SJCRH30 (cell line): ENCODE results near the gene PLPP4. TPM values are rescaled to one million over a fixed set of nuclear protein-coding genes. Genes with fewer than 3 reads are reported as not detected.
"Not testable (repeated sequence)": the region's sequence is repeated elsewhere in the genome, so short reads cannot be mapped to it uniquely, and the experiment has no call there.

Source experiments
- DNase-seq, 2 experiments: peaks; one replicate each; pipeline ENCODE4 v3.0.0-alpha.2; 2015 to 2020
- H3K27ac ChIP-seq: fragments of 250-450 bp; sonication (Bioruptor Pico); 2 replicates; pipeline ENCODE4 v1.5.1; 2020; ENCODE audit warnings: mild to moderate bottlenecking, moderate library complexity
- H3K27me3 ChIP-seq: fragments of 250-450 bp; sonication (Bioruptor Pico); 2 replicates; pipeline ENCODE4 v1.5.1; 2020; ENCODE audit warnings: mild to moderate bottlenecking, moderate library complexity
- H3K36me3 ChIP-seq: fragments of 250-450 bp; sonication (Bioruptor Pico); 2 replicates; pipeline ENCODE4 v1.5.1; 2020; ENCODE audit warnings: mild to moderate bottlenecking, moderate library complexity
- H3K4me1 ChIP-seq: fragments of 250-450 bp; sonication (Bioruptor Pico); 2 replicates; pipeline ENCODE4 v1.5.1; 2020; ENCODE audit warnings: mild to moderate bottlenecking, moderate library complexity
- H3K4me3 ChIP-seq: fragments of 250-450 bp; sonication (Bioruptor Pico); 2 replicates; pipeline ENCODE4 v1.5.1; 2020; ENCODE audit warnings: mild to moderate bottlenecking, moderate library complexity
- H3K9me3 ChIP-seq: fragments of 250-450 bp; sonication (Bioruptor Pico); replicated peaks from 2 replicates; pipeline ENCODE4 v1.5.1; 2020; ENCODE audit warnings: mild to moderate bottlenecking, moderate library complexity
- total RNA-seq: library from RNA; depleted of rRNA; stranded (reverse); fragments of >200 nt; shearing (Covaris generic); gene quantifications from 2 replicates; pipeline ENCODE4 v1.2.3, GENCODE V29; 2014

The PLPP4 gene
- total RNA-seq, 1 experiment from 2014 or later = 0.12 TPM

DNA sequence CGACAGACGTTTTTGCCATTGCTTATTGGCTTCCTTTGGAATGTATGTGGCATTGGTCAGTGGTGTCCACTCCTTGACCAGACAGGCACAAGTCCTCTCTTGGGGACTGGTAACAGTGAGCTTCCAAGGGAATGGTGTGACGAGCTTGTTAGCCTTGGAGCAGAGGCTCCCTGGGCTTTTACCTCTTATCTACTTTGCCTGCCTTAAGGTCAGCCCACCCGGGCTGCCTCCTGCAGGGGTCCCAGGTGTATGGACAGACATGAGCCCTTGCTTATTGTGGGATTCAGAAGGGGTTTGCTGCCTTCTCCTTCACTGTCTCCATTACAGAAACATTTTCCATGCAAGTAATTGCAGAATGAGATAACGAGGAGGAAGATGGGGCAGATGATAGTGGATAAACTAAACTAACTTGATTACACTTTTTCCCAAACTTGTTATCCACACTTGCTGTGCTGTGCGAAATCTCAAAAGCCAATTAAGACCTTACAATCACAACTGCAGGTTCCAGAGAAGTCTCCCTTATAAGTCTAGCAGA lies 29.7 kb downstream of the PLPP4 start:
- H3K9me3 ChIP-seq = no peaks in the 10 kb centered on the region
- no peaks in the 10 kb centered on the region for H3K4me1 ChIP-seq
- no peak for DNase-seq
- no peak overlapping the region for H3K4me3 ChIP-seq
- H3K36me3 ChIP-seq = no peaks in the 10 kb centered on the region
- H3K27me3 ChIP-seq = no peaks in the 10 kb centered on the region
- H3K27ac ChIP-seq = no peak overlapping the region

- no peak for DNase-seq
- H3K27me3 ChIP-seq = peaks cover 3% of the 10 kb centered on the region
- H3K9me3 ChIP-seq = no peaks in the 10 kb centered on the region
- H3K4me1 ChIP-seq = no peaks in the 10 kb centered on the region
- H3K4me3 ChIP-seq = no peak overlapping the region
- H3K27ac ChIP-seq = no peak overlapping the region
- no peaks in the 10 kb centered on the region for H3K36me3 ChIP-seq
Observed at GRCh38 chr10:120490288-120490687, 33.3 kb downstream of the PLPP4 start.

- Histone ChIP-seq H3K4me1 (no peaks in the 10 kb centered on the region), H3K36me3 (no peaks in the 10 kb centered on the region), H3K4me3 (no peak overlapping the region), H3K9me3 (no peaks in the 10 kb centered on the region), H3K27me3 (peaks cover 3% of the 10 kb centered on the region), H3K27ac (no peak overlapping the region)
- DNase-seq = no peak
Observed at GRCh38 chr10:120492346-120492745, 35.3 kb downstream of the PLPP4 start.

- Histone ChIP-seq H3K4me3 (no peak overlapping the region), H3K9me3 (no peaks in the 10 kb centered on the region), H3K4me1 (no peaks in the 10 kb centered on the region), H3K27me3 (peaks cover 3% of the 10 kb centered on the region), H3K36me3 (no peaks in the 10 kb centered on the region), H3K27ac (no peak overlapping the region)
- no peak for DNase-seq
Observed at GRCh38 chr10:120493411-120494312, 36.6 kb downstream of the PLPP4 start.

DNA sequence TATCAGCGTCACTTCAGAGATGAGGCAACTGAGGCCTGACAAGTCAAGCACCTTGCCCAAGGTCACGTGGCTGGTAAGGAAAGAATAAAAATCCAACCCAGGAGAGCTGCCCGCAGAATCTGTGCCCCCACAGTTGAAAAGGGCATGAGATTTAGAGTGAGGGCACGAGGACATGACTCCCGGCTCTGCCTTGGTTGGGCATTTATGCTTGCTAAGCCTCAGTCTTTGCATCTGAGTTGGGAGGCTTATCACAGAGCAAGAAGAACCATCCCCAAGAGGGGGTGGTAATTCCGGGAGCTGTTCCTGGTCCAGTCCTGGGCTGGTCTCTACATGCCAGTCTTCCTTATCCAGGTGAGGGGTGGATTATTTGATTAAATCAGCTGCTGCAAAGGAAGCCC lies 37.3 kb downstream of the PLPP4 start:
- no peaks in the 10 kb centered on the region for H3K9me3 ChIP-seq
- peaks cover 3% of the 10 kb centered on the region for H3K27me3 ChIP-seq
- no peak for DNase-seq
- H3K27ac ChIP-seq = no peak overlapping the region
- H3K4me3 ChIP-seq = no peak overlapping the region
- no peaks in the 10 kb centered on the region for H3K4me1 ChIP-seq
- H3K36me3 ChIP-seq = no peaks in the 10 kb centered on the region

DNA sequence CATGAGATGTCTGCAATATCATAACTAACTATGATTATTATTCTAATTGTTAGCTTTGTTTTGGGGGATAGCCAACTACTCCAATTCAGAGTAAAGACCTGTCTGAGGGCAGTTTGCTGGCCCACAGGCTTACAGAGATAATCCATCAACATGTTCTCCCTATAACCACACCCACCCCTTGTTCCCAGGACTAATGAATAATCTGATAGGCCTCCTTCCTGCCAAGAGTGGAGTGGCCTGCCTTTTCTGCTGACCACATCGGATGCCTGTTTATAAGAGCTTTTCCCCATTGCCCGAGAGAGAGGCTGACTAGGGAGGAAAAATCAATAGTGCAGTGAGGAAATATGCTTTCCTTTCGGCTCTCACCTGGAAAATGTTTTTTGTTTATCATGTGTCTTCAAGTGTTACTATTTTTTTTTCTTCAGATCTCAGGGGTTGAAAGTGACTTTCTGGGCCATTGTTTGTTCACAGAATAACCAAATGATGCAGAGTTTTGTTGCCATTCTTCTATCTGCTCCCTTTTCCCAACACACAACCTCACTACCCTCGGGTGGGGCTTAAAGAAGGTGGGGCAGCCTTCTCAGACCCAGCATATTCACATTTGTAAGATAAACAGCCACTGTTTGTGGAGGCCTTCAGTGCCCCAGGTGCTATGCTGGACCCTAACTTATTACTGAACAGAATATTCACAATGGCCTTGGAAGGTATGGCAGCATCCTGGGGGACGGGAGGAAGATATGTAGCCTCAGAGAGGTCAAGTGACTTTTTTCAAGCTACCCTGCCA lies 38.4 kb downstream of the PLPP4 start:
- H3K36me3 ChIP-seq = no peaks in the 10 kb centered on the region
- peaks cover 3% of the 10 kb centered on the region for H3K27me3 ChIP-seq
- no peaks in the 10 kb centered on the region for H3K9me3 ChIP-seq
- H3K27ac ChIP-seq = no peak overlapping the region
- H3K4me1 ChIP-seq = no peaks in the 10 kb centered on the region
- DNase-seq = no peak
- no peak overlapping the region for H3K4me3 ChIP-seq

- H3K4me1 ChIP-seq = no peaks in the 10 kb centered on the region
- no peaks in the 10 kb centered on the region for H3K9me3 ChIP-seq
- H3K4me3 ChIP-seq = no peak overlapping the region
- DNase-seq = no peak
- H3K36me3 ChIP-seq = no peaks in the 10 kb centered on the region
- peaks cover 3% of the 10 kb centered on the region; the same call in 1 of the 2 replicates for H3K27me3 ChIP-seq
- H3K27ac ChIP-seq = no peak overlapping the region
Observed at GRCh38 chr10:120499883-120500282, 42.9 kb downstream of the PLPP4 start.

GRCh38 chr10:120503689-120504088 lies 46.7 kb downstream of the PLPP4 start:
- no peak overlapping the region for H3K27ac ChIP-seq
- no peak overlapping the region for H3K4me3 ChIP-seq
- no peaks in the 10 kb centered on the region; the same call in 1 of the 2 replicates for H3K4me1 ChIP-seq
- DNase-seq = no peak
- 0 out of 2 replicates have a peak, but pooled peaks cover 3% of the 10 kb centered on the region for H3K27me3 ChIP-seq
- no peaks in the 10 kb centered on the region for H3K9me3 ChIP-seq
- no peaks in the 10 kb centered on the region for H3K36me3 ChIP-seq

GRCh38 chr10:120504227-120504626 lies 47.2 kb downstream of the PLPP4 start:
- not testable (repeated sequence) for H3K4me3 ChIP-seq, H3K4me1 ChIP-seq, H3K27me3 ChIP-seq, H3K9me3 ChIP-seq, H3K36me3 ChIP-seq, H3K27ac ChIP-seq, DNase-seq

DNA sequence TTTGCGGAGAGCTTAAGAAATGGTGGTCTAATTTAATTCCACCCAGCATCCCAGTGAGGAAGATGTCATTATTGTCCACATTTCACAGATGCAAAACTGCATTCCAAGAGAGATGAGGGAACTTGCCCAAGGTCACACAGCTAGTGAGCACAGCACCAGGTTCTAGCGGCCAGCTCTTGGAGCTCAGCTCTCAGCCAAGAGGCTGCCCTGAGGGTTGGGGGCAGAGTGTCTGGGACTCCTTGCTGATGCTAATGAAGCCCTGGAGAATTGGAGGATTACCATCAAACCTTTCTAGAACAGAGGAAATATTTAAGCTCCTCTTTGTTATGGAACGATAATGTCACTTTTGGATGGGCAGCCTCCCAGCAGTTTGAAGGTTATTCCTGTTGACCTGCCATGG lies 48.0 kb downstream of the PLPP4 start:
- H3K27ac ChIP-seq = no peak overlapping the region
- no peaks in the 10 kb centered on the region for H3K9me3 ChIP-seq

GRCh38 chr10:120505866-120506265 lies 48.8 kb downstream of the PLPP4 start:
- Histone ChIP-seq H3K4me3 (no peak overlapping the region), H3K9me3 (no peaks in the 10 kb centered on the region), H3K4me1 (no peaks in the 10 kb centered on the region; the same call in 1 of the 2 replicates), H3K27ac (no peak overlapping the region), H3K27me3 (0 out of 2 replicates have a peak, but pooled peaks cover 3% of the 10 kb centered on the region), H3K36me3 (no peaks in the 10 kb centered on the region)
- DNase-seq = no peak

More for the DNA sequence above, 48.0 kb downstream of the PLPP4 start:
- Histone ChIP-seq H3K4me3 (no peak overlapping the region), H3K4me1 (no peaks in the 10 kb centered on the region; the same call in 1 of the 2 replicates), H3K36me3 (no peaks in the 10 kb centered on the region), H3K27me3 (0 out of 2 replicates have a peak, but pooled peaks cover 3% of the 10 kb centered on the region)
- DNase-seq = no peak

DNA sequence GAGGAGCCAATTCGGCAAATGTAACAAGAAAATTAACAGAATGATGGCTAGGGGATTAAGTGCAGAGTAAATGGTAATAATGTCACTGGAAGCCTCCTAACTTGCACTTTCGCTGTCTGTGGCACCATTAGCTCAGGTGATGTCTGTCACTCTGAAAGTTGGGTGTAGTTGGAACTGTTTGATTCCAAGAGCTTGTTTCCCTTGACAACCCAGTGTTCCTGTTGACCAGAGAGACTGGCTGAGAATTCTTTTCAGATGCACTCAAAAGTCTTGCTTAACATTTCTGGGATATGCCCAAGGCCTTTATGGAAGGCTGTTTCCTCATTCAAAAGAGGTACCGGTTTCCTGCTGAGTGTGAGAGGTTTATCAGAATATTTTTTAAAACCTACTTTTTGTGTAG lies 49.6 kb downstream of the PLPP4 start:
- Histone ChIP-seq H3K27ac (no peak overlapping the region), H3K36me3 (no peaks in the 10 kb centered on the region), H3K9me3 (no peaks in the 10 kb centered on the region), H3K4me1 (no peaks in the 10 kb centered on the region; the same call in 1 of the 2 replicates), H3K4me3 (no peak overlapping the region), H3K27me3 (0 out of 2 replicates have a peak, but pooled peaks cover 3% of the 10 kb centered on the region)
- DNase-seq = no peak

- no peaks in the 10 kb centered on the region for H3K9me3 ChIP-seq
- 0 out of 2 replicates have a peak, but pooled peaks cover 3% of the 10 kb centered on the region for H3K27me3 ChIP-seq
- H3K4me3 ChIP-seq = no peak overlapping the region
- H3K4me1 ChIP-seq = no peaks in the 10 kb centered on the region; the same call in 1 of the 2 replicates
- H3K27ac ChIP-seq = no peak overlapping the region
- DNase-seq = no peak
- no peaks in the 10 kb centered on the region for H3K36me3 ChIP-seq
Observed at GRCh38 chr10:120507175-120507574, 50.1 kb downstream of the PLPP4 start.

- Histone ChIP-seq H3K4me3 (no peak overlapping the region), H3K9me3 (no peaks in the 10 kb centered on the region), H3K27me3 (0 out of 2 replicates have a peak, but pooled peaks cover 3% of the 10 kb centered on the region), H3K4me1 (no peaks in the 10 kb centered on the region; the same call in 1 of the 2 replicates), H3K36me3 (no peaks in the 10 kb centered on the region), H3K27ac (no peak overlapping the region)
- no peak for DNase-seq
Observed at GRCh38 chr10:120507651-120508050, 50.6 kb downstream of the PLPP4 start.

GRCh38 chr10:120508393-120508792 lies 51.4 kb downstream of the PLPP4 start:
- DNase-seq = peak; percentile 11 to 15
- Histone ChIP-seq H3K27ac (no peak overlapping the region), H3K27me3 (no peaks in the 10 kb centered on the region), H3K36me3 (no peaks in the 10 kb centered on the region), H3K4me1 (no peaks in the 10 kb centered on the region; the same call in 1 of the 2 replicates), H3K4me3 (no peak overlapping the region), H3K9me3 (no peaks in the 10 kb centered on the region)
